SK-N-SH treated with all-trans-retinoic acid at 6 μM for 48 hours (cell line): ENCODE measurements around the gene CLK4.

Experiments used
- ATAC-seq: fragments of 200-7000 bp; cut with Tn5 transposase; 3 replicates; pipeline ENCODE4 v1.9.1; 2020; ENCODE audit warnings: mild to moderate bottlenecking, moderate library complexity
- ARNTL ChIP-seq: fragments of 450-650 bp; formaldehyde crosslinking; IDR thresholded peaks from 2 replicates; pipeline ENCODE4 v1.5.0; 2020; ENCODE audit warnings: low read depth, mild to moderate bottlenecking, moderate library complexity, borderline replicate concordance
- ESRRG ChIP-seq: fragments of 250-450 bp; sonication (Bioruptor Pico); IDR thresholded peaks from 2 replicates; pipeline ENCODE4 v1.6.1; 2021; ENCODE audit warnings: mild to moderate bottlenecking
- ISL1 ChIP-seq: fragments of 250-450 bp; sonication (Bioruptor Pico); IDR thresholded peaks from 2 replicates; pipeline ENCODE4 v2.1.2; 2022; ENCODE audit warnings: mild to moderate bottlenecking, moderate library complexity
- OSR1 ChIP-seq: fragments of 250-450 bp; sonication (Bioruptor Pico); IDR thresholded peaks from 2 replicates; pipeline ENCODE4 v1.8.0; 2022; ENCODE audit warnings: moderate library complexity, mild to moderate bottlenecking, inconsistent platforms
- PPARA ChIP-seq: fragments of 250-450 bp; sonication (Bioruptor Pico); IDR thresholded peaks from 2 replicates; pipeline ENCODE4 v1.5.0; 2020; ENCODE audit warnings: mild to moderate bottlenecking, borderline replicate concordance
- RARB ChIP-seq: fragments of 250-450 bp; sonication (Bioruptor Pico); IDR thresholded peaks from 2 replicates; pipeline ENCODE4 v1.8.0; 2021; ENCODE audit warnings: mild to moderate bottlenecking, moderate library complexity
- SNAI2 ChIP-seq: fragments of 250-450 bp; sonication (Bioruptor Pico); IDR thresholded peaks from 2 replicates; pipeline ENCODE4 v1.5.0; 2020; ENCODE audit warnings: mild to moderate bottlenecking, moderate library complexity
- TCF4 ChIP-seq: fragments of 250-450 bp; sonication (Bioruptor Pico); IDR thresholded peaks from 2 replicates; pipeline ENCODE4 v1.8.0; 2021; ENCODE audit warnings: mild to moderate bottlenecking, moderate library complexity, borderline replicate concordance
- TOX ChIP-seq: fragments of 250-450 bp; sonication (Bioruptor Pico); IDR thresholded peaks from 2 replicates; pipeline ENCODE4 v1.8.0; 2021; ENCODE audit warnings: mild to moderate bottlenecking, moderate library complexity, borderline replicate concordance
- ZC3H10 ChIP-seq: fragments of 250-450 bp; sonication (Bioruptor Pico); IDR thresholded peaks from 2 replicates; pipeline ENCODE4 v1.5.1; 2021; ENCODE audit warnings: mild to moderate bottlenecking, moderate library complexity
- ZFP3 ChIP-seq: fragments of 250-450 bp; sonication (Bioruptor Pico); IDR thresholded peaks from 2 replicates; pipeline ENCODE4 v1.5.0; 2020; ENCODE audit warnings: mild to moderate bottlenecking, moderate library complexity
- ZNF8 ChIP-seq: fragments of 450-650 bp; formaldehyde crosslinking; IDR thresholded peaks from 2 replicates; pipeline ENCODE4 v1.5.0; 2020; ENCODE audit warnings: mild to moderate bottlenecking, moderate library complexity
- TF ChIP-seq, protein P1 (sequence below): fragments of 250-450 bp; sonication (Bioruptor Pico); IDR thresholded peaks from 2 replicates; pipeline ENCODE4 v1.5.1; 2021; ENCODE audit warnings: mild to moderate bottlenecking, moderate library complexity
- TF ChIP-seq, protein P2 (sequence below): fragments of 250-450 bp; sonication (Bioruptor Pico); IDR thresholded peaks from 2 replicates; pipeline ENCODE4 v1.5.1; 2020; ENCODE audit warnings: low read depth, mild to moderate bottlenecking, moderate library complexity
- TF ChIP-seq, protein P3 (sequence below): fragments of 250-450 bp; sonication (Bioruptor Pico); IDR thresholded peaks from 2 replicates; pipeline ENCODE4 v1.8.0; 2020; ENCODE audit warnings: mild to moderate bottlenecking, moderate library complexity, borderline replicate concordance
- TF ChIP-seq, protein P4 (sequence below): fragments of 250-450 bp; sonication (Bioruptor Pico); IDR thresholded peaks from 2 replicates; pipeline ENCODE4 v1.5.0; 2020; ENCODE audit warnings: mild to moderate bottlenecking, moderate library complexity

Gene CLK4

DNA sequence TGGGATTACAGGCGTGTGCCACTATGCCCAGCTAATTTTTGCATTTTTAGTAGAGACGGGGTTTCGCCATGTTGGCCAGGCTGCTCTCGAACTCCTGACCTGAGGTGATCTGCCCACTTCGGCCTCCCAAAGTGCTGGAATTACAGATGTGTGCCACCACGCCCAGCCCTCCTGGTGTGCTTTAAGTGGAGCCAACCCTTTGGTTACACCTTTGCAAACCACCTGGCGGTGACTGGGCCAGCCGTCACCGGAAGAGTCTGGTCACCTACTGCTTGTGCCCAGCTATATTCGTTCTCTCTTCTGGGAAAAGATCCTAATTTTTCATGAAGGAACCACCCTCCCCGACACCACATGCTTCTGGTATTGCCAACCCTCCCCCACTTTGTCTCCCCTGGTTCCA lies 72.5 kb downstream of the CLK4 start:
- TF ChIP-seq ARNTL (no peak), SNAI2 (no peak), ZNF8 (CRISPR knock-in tag) (no peak), ZC3H10 (no peak)
- TF ChIP-seq, protein P1, sequence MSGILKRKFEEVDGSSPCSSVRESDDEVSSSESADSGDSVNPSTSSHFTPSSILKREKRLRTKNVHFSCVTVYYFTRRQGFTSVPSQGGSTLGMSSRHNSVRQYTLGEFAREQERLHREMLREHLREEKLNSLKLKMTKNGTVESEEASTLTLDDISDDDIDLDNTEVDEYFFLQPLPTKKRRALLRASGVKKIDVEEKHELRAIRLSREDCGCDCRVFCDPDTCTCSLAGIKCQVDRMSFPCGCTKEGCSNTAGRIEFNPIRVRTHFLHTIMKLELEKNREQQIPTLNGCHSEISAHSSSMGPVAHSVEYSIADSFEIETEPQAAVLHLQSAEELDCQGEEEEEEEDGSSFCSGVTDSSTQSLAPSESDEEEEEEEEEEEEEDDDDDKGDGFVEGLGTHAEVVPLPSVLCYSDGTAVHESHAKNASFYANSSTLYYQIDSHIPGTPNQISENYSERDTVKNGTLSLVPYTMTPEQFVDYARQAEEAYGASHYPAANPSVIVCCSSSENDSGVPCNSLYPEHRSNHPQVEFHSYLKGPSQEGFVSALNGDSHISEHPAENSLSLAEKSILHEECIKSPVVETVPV (CRISPR knock-in tag), result no peak
- ATAC-seq, result no peak

DNA sequence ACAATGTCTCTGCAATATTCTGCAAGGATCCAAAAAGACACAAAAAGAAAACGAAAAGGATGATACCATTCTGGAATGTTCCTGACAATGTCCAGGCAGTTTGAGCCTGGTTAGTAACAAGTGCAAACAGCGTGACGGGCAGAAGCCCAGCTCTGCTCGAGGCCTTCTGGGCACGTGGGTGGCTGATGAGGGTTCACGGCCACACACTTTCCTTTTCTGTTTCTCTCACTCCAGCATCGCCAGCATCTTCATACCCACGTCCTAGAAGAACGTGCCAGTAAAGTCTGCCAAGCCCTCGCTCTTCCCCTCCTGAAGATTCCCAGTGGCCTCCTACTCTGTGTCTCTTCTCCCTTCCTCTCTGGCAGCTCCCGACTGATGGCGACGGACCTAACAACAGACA lies 73.3 kb downstream of the CLK4 start:
- TF ChIP-seq OSR1 (CRISPR knock-in tag), result no peak
- no peak for TF ChIP-seq ZFP3 (CRISPR knock-in tag)
- TF ChIP-seq, protein P2, sequence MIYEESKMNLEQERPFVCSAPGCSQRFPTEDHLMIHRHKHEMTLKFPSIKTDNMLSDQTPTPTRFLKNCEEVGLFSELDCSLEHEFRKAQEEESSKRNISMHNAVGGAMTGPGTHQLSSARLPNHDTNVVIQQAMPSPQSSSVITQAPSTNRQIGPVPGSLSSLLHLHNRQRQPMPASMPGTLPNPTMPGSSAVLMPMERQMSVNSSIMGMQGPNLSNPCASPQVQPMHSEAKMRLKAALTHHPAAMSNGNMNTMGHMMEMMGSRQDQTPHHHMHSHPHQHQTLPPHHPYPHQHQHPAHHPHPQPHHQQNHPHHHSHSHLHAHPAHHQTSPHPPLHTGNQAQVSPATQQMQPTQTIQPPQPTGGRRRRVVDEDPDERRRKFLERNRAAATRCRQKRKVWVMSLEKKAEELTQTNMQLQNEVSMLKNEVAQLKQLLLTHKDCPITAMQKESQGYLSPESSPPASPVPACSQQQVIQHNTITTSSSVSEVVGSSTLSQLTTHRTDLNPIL (CRISPR knock-in tag), result no peak
- TF ChIP-seq SNAI2, result no peak
- TF ChIP-seq ESRRG (CRISPR knock-in tag), result no peak
- TF ChIP-seq PPARA (CRISPR knock-in tag), result no peak
- TF ChIP-seq, protein P3, sequence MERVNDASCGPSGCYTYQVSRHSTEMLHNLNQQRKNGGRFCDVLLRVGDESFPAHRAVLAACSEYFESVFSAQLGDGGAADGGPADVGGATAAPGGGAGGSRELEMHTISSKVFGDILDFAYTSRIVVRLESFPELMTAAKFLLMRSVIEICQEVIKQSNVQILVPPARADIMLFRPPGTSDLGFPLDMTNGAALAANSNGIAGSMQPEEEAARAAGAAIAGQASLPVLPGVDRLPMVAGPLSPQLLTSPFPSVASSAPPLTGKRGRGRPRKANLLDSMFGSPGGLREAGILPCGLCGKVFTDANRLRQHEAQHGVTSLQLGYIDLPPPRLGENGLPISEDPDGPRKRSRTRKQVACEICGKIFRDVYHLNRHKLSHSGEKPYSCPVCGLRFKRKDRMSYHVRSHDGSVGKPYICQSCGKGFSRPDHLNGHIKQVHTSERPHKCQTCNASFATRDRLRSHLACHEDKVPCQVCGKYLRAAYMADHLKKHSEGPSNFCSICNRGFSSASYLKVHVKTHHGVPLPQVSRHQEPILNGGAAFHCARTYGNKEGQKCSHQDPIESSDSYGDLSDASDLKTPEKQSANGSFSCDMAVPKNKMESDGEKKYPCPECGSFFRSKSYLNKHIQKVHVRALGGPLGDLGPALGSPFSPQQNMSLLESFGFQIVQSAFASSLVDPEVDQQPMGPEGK, result no peak
- TF ChIP-seq TCF4, result no peak
- TF ChIP-seq, protein P4, sequence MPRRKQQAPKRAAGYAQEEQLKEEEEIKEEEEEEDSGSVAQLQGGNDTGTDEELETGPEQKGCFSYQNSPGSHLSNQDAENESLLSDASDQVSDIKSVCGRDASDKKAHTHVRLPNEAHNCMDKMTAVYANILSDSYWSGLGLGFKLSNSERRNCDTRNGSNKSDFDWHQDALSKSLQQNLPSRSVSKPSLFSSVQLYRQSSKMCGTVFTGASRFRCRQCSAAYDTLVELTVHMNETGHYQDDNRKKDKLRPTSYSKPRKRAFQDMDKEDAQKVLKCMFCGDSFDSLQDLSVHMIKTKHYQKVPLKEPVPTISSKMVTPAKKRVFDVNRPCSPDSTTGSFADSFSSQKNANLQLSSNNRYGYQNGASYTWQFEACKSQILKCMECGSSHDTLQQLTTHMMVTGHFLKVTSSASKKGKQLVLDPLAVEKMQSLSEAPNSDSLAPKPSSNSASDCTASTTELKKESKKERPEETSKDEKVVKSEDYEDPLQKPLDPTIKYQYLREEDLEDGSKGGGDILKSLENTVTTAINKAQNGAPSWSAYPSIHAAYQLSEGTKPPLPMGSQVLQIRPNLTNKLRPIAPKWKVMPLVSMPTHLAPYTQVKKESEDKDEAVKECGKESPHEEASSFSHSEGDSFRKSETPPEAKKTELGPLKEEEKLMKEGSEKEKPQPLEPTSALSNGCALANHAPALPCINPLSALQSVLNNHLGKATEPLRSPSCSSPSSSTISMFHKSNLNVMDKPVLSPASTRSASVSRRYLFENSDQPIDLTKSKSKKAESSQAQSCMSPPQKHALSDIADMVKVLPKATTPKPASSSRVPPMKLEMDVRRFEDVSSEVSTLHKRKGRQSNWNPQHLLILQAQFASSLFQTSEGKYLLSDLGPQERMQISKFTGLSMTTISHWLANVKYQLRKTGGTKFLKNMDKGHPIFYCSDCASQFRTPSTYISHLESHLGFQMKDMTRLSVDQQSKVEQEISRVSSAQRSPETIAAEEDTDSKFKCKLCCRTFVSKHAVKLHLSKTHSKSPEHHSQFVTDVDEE, result no peak
- TF ChIP-seq RARB (CRISPR knock-in tag), result no peak
- TF ChIP-seq TOX (CRISPR knock-in tag), result no peak
- TF ChIP-seq ISL1 (CRISPR knock-in tag), result no peak
- no peak for ATAC-seq
